ENCODE measurements around the gene ACLY. TPM values are rescaled to one million over a fixed set of nuclear protein-coding genes. Genes with fewer than 3 reads are reported as not detected.

ACLY gene
- total RNA-seq, 2 experiments from 2014 or later = 189 to 192 TPM

DNA sequence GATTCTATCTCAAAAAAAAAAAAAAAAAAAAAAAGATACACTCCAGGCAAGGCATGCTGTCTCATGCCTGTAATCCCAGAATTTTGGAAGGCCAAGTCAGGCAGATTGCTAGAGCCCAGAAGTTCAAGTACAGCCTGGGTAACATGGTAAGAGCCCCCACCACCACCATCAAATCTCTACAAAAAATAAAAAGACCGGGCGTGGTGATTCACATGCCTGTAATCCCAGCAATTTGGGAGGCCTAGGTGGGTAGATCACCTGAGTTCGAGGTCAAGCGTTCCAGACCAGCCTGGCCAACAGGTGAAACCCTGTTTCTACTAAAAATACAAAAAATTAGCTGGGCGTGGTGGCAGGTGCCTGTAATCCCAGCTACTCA lies 1.8 kb upstream of the ACLY start:
- DNase-seq (no peak), ATAC-seq (no peak)
- intact Hi-C loops (cut with DNase I, micrococcal nuclease) = no loop called here
- peaks cover 23% of the 10 kb centered on the region for H3K4me1 Mint-ChIP-seq
- H3K27me3 Mint-ChIP-seq = no peaks in the 10 kb centered on the region
- no peak overlapping the region for H3K27ac Mint-ChIP-seq
- no peak overlapping the region for H3K4me3 Mint-ChIP-seq
- no peaks in the 10 kb centered on the region for H3K9me3 Mint-ChIP-seq (ENCODE audit: low read depth)
- H3K36me3 Mint-ChIP-seq (ENCODE audit: low read depth) = peaks cover 5% of the 10 kb centered on the region
- ChIA-PET POLR2A (no interaction called here), CTCF (interaction anchor here (0.6 to 0.8 kb wide), 3 partner anchors 37 to 225 kb away, joined by 3 read pairs; no protein-coding TSS in a partner anchor)

DNA sequence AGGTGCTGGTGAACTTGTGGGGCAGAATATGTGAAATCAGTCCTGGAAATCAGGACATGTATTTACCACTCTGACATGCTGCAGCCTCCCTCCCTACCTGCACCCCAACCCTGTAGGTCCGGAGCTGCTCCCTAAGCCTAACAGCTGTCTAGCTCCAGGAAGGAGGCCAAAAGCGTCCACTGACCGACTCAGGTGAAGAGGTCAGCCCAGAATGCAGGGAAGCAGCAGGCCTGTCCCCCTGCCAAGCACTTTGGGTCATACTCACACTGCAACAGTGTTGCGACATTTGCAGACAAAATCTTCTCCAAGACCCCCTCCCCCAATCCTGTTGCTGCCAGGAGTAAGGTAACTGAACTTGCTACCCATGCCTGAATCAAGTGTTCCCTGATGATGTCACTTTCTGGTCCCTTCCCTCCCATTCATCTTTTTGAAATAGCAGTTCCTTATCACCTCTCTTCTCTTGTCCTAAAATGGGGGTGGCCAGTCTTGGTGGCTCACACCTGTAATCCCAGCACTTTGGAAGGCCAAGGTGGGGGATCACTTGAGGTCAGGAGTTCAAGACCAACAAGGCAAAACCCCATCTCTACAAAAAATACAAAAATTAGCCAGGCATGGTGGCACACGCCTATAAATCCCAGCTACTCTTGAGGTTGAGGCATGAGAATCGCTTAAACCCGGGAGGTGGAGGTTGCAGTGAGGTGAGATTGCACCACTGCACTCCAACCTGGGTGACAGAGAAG lies 1.3 kb upstream of the ACLY start:
- DNase-seq = peak; percentile 8
- CTCF ChIA-PET = interaction anchor here (0.6 to 3.8 kb wide), 2 partner anchors 9 to 225 kb away, joined by 3 to 25 read pairs; partner anchors contain the start of gene ODAD4
- ATAC-seq = no peak
- POLR2A ChIA-PET = no interaction called here
- Mint-ChIP-seq H3K4me3 (peak overlapping the region; percentile 90), H3K27ac (peak overlapping the region; percentile 52), H3K9me3 (ENCODE audit: low read depth) (no peaks in the 10 kb centered on the region), H3K27me3 (no peaks in the 10 kb centered on the region), H3K36me3 (ENCODE audit: low read depth) (peaks cover 6% of the 10 kb centered on the region), H3K4me1 (peaks cover 26% of the 10 kb centered on the region)
- intact Hi-C loops (cut with DNase I, micrococcal nuclease) = loop anchor here (1.0 to 5.0 kb wide), 11 partner anchors 10 to 1103 kb away; partner anchors contain the start of genes KLHL11 (in 2 of the 2), ODAD4 (in 2 of the 2), CNP (in 1 of the 2) and DHX58 (in 1 of the 2)

DNA sequence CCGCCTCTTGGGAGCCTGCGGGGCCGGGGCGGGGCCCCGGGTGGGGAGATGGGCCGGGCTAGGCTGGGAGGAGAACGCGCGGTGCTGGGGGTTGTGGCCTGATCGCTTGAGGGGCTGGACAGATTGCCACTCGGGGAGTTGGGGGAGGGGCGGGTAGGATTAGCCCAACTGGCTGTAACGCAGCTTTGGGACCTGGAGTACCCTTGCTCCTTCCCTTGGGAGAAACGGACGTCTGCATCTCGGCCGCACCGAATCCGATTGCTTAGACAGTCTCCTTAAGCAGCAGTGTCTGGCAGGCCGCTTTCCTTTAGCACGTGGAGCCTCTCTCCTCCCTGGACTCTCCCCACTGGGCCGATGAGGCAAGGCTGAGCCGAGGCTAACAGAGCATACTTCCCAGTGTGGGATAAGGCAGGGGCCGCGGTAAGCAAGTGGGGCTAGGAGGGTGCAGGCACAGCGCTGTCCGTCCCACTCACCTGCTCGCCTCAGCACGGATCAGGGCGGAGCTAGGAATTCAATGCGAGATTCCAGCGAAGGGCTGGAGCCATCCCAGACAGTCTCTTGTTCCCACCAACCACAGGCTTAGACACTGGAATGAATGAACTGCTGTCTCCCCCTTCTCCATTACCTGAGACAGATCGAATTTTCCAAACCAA lies 540 bp upstream of the ACLY start:
- no peaks in the 10 kb centered on the region for H3K27me3 Mint-ChIP-seq
- H3K4me1 Mint-ChIP-seq = peaks cover 32% of the 10 kb centered on the region
- peak overlapping the region; percentile 63 for H3K27ac Mint-ChIP-seq
- no peaks in the 10 kb centered on the region for H3K9me3 Mint-ChIP-seq (ENCODE audit: low read depth)
- DNase-seq (no peak), ATAC-seq (peak; percentile 8)
- intact Hi-C loops (cut with DNase I, micrococcal nuclease) = loop anchor here (1.0 to 5.0 kb wide), 11 partner anchors 11 to 1102 kb away; partner anchors contain the start of genes KLHL11 (in 2 of the 2), ODAD4 (in 2 of the 2), CNP (in 1 of the 2) and DHX58 (in 1 of the 2)
- H3K36me3 Mint-ChIP-seq (ENCODE audit: low read depth) = peaks cover 6% of the 10 kb centered on the region
- POLR2A ChIA-PET = interaction anchor here (0.9 to 2.3 kb wide), 6 partner anchors 11 to 230 kb away, joined by 3 to 14 read pairs (median 5); partner anchors contain the start of genes CNP, EIF1, NKIRAS2 and ODAD4
- H3K4me3 Mint-ChIP-seq = peak overlapping the region; percentile 90
- CTCF ChIA-PET = interaction anchor here (0.9 to 3.8 kb wide), 3 partner anchors 10 to 761 kb away, joined by 3 to 25 read pairs (median 3); partner anchors contain the start of gene ODAD4

DNA sequence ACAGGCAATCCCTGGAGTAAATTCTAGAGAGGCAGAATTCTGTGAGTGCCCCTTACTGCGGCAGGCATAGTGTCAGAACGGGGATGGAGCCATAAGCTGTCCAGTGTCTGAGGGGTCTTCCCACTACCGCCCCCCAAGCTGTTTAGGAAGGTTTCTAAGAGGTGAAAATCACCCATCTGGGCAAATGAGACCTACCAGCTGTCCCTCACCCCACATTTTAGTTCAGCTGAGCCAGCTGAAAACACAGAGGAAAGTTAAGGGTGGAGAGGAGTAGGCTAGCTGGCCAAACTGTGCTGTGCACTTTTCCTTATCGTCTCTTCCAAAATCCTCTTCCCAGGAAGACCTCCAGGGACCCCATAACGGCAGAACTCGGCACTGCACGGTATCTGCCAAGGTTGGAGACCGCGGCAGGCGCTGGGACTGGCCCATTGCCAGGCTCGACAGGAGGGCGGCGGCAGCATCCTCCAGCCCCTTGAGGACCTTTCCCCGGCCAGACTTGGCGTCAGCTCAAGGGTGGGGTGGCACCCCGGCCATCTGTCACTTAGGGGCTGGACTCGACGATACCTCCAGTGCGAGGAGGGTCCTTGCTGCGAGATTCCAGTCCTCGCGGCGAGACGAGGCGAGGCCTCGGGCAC lies 955 bp downstream of the ACLY start:
- peak overlapping the region; percentile 70 for H3K27ac Mint-ChIP-seq
- no peaks in the 10 kb centered on the region for H3K27me3 Mint-ChIP-seq
- H3K4me1 Mint-ChIP-seq = peaks cover 38% of the 10 kb centered on the region
- H3K36me3 Mint-ChIP-seq (ENCODE audit: low read depth) = peaks cover 10% of the 10 kb centered on the region
- ChIA-PET POLR2A (interaction anchor here (0.6 to 2.3 kb wide), 8 partner anchors 12 to 229 kb away, joined by 3 to 14 read pairs (median 4); partner anchors contain the start of genes CNP, DNAJC7, EIF1 and JUP), CTCF (interaction anchor here (0.7 to 3.8 kb wide), 5 partner anchors 10 to 228 kb away, joined by 3 to 25 read pairs (median 3); partner anchors contain the start of gene ODAD4)
- intact Hi-C loops (cut with DNase I, micrococcal nuclease) = loop anchor here (1.0 to 5.0 kb wide), 4 partner anchors 53 to 1100 kb away; partner anchors contain the start of genes DHX58 (in 1 of the 2) and KLHL11 (in 1 of the 2)
- DNase-seq (peak; percentile 69), ATAC-seq (no peak)
- H3K9me3 Mint-ChIP-seq (ENCODE audit: low read depth) = no peaks in the 10 kb centered on the region
- peak overlapping the region; percentile 90 for H3K4me3 Mint-ChIP-seq

DNA sequence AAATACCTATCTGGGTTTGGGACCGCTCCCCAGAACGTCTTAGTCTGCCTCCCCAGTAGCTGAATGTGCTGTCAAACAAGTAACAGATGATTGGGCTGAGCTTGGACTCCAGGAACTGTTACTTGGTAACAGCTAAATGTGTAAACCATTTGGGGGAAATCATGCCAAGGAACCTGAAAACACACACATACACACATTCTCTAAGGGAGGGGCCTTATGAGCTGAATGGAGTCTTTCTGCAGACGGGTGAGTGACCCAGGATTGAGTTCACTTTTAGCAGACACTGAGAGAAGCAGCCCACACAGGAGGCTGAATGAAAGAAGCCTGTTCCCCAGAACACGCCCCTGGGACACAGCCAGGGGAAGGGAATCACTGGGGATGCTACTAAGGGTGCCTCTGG lies 1.6 kb downstream of the ACLY start:
- no peak for ATAC-seq
- peak overlapping the region; percentile 70 for H3K27ac Mint-ChIP-seq
- no peak for DNase-seq
- no peaks in the 10 kb centered on the region for H3K9me3 Mint-ChIP-seq (ENCODE audit: low read depth)
- ChIA-PET POLR2A (interaction anchor here (1.6 to 2.3 kb wide), 3 partner anchors 13 to 100 kb away, joined by 3 to 14 read pairs (median 7); partner anchors contain the start of genes CNP, DNAJC7 and ODAD4), CTCF (interaction anchor here (3.8 kb wide), 1 partner anchor 12 kb away, joined by 25 read pairs; the partner anchor contains the start of gene ODAD4)
- no peaks in the 10 kb centered on the region for H3K27me3 Mint-ChIP-seq
- peak overlapping the region; percentile 90 for H3K4me3 Mint-ChIP-seq
- H3K36me3 Mint-ChIP-seq (ENCODE audit: low read depth) = peaks cover 16% of the 10 kb centered on the region
- intact Hi-C loops (cut with DNase I, micrococcal nuclease) = loop anchor here in 1 of 2 experiments (5.0 kb wide), 1 partner anchor 1100 kb away; no protein-coding TSS in a partner anchor
- H3K4me1 Mint-ChIP-seq = peaks cover 38% of the 10 kb centered on the region

DNA sequence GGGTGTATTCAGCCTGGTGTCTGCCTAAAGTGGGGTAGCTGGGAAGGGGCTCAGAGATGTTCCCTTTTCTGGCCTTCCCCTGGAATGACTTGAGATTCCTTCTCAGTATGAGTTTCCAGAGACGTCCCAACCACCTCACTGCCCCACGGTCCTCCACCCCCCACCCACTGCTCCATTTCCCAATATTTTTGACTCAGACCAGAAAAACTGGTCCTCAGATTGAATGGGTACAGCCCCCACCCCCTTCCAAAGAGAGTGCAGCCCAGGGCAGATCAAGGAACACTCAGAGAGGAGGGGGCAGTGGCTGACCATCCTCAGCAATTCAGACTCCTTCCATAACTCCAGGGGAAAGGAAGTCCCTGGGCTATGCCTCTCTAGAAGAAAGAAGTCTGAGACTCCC lies 3.2 kb downstream of the ACLY start:
- POLR2A ChIA-PET = no interaction called here
- Mint-ChIP-seq H3K4me1 (peaks cover 38% of the 10 kb centered on the region), H3K4me3 (peak overlapping the region; percentile 33), H3K27me3 (no peaks in the 10 kb centered on the region), H3K27ac (no peak overlapping the region), H3K36me3 (ENCODE audit: low read depth) (peaks cover 30% of the 10 kb centered on the region), H3K9me3 (ENCODE audit: low read depth) (no peaks in the 10 kb centered on the region)
- CTCF ChIA-PET = interaction anchor here (0.6 kb wide), 1 partner anchor 1082 kb away, joined by 3 read pairs; no protein-coding TSS in a partner anchor
- ATAC-seq = no peak
- intact Hi-C loops (cut with DNase I, micrococcal nuclease) = loop anchor here in 1 of 2 experiments (5.0 kb wide), 1 partner anchor 1098 kb away; no protein-coding TSS in a partner anchor
- no peak for DNase-seq

DNA sequence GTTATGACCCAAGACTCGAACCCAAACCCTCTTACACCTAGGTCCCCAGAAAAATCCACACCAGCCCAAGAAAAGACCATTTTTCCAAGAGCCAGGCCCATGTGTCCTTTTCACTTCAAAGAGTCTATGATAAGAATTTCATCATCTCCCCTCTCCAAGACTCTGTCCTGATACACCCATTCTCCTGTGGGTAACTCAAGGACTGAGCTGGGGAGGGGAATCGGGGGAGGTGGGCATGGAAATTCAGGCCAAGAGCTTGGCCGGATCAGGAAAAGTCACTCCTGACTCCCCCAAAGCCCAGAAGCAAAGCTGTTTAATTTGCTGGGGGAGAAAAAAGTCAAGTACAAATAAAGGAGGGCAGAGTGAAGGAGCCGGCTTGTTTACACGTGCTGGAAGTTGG lies 3.7 kb downstream of the ACLY start:
- intact Hi-C loops (cut with DNase I, micrococcal nuclease) = loop anchor here in 1 of 2 experiments (5.0 kb wide), 1 partner anchor 1098 kb away; no protein-coding TSS in a partner anchor
- no peak overlapping the region for H3K27ac Mint-ChIP-seq
- CTCF ChIA-PET = interaction anchor here (0.6 to 1.0 kb wide), 2 partner anchors 21 to 1082 kb away, joined by 3 to 4 read pairs; no protein-coding TSS in a partner anchor

DNA sequence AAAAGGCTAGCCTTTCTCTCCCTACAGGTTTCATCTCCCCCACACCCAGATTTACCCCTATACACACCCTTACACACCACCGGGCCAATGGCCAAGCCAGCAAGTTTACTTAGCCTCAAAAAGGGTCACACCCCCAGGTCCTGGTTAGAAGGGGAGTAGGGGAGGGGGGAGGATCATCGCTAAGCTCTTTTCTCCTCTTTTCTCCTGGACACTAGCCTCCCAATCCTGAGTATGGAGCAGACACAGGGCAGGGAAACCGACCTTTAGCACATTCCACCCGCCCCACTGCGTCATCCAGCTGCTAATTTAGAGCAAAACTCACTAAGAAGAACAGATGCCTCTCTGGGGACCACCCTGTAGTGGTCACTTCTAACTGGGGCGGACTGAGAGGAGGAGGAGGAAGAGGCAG lies 4.4 kb downstream of the ACLY start:
- Mint-ChIP-seq H3K36me3 (ENCODE audit: low read depth) (peaks cover 42% of the 10 kb centered on the region), H3K27me3 (no peaks in the 10 kb centered on the region), H3K9me3 (ENCODE audit: low read depth) (no peaks in the 10 kb centered on the region), H3K27ac (peak overlapping the region; percentile 11), H3K4me3 (no peak overlapping the region), H3K4me1 (peaks cover 34% of the 10 kb centered on the region)
- ATAC-seq (no peak), DNase-seq (no peak)
- CTCF ChIA-PET = interaction anchor here (1.0 kb wide), 1 partner anchor 20 kb away, joined by 4 read pairs; no protein-coding TSS in a partner anchor
- POLR2A ChIA-PET = interaction anchor here (0.6 to 1.6 kb wide), 2 partner anchors 10 to 16 kb away, joined by 3 to 8 read pairs; partner anchors contain the start of gene ODAD4
- intact Hi-C loops (cut with DNase I, micrococcal nuclease) = no loop called here

More for the DNA sequence above, 3.7 kb downstream of the ACLY start:
- DNase-seq (no peak), ATAC-seq (no peak)
- Mint-ChIP-seq H3K9me3 (ENCODE audit: low read depth) (no peaks in the 10 kb centered on the region), H3K4me3 (no peak overlapping the region), H3K36me3 (ENCODE audit: low read depth) (peaks cover 36% of the 10 kb centered on the region), H3K4me1 (peaks cover 36% of the 10 kb centered on the region), H3K27me3 (no peaks in the 10 kb centered on the region)
- POLR2A ChIA-PET = interaction anchor here (1.6 kb wide), 1 partner anchor 15 kb away, joined by 3 read pairs; the partner anchor contains the start of gene ODAD4

DNA sequence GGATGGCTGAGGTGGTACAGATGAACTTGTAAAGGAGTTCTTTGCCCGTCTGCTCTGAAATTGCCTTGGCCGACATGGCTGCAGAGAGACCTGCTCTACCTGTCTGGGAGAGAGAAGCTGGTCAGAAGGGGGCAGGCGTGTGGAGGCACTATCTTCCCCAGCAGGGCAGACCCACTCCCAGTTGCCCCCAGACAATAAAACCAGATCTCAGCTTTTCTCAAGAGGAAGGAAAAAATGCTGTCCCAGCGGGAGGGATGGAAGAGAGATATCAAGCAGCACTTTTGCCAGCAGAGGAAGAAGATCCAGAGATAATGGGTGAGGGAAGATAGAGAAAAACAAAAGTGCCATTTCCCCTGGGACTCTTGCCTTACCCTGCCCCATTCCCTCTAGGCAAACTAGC lies 5.0 kb downstream of the ACLY start:
- Mint-ChIP-seq H3K36me3 (ENCODE audit: low read depth) (peaks cover 45% of the 10 kb centered on the region), H3K9me3 (ENCODE audit: low read depth) (no peaks in the 10 kb centered on the region), H3K4me1 (peaks cover 33% of the 10 kb centered on the region), H3K27me3 (no peaks in the 10 kb centered on the region), H3K4me3 (no peak overlapping the region), H3K27ac (no peak overlapping the region)
- intact Hi-C loops (cut with DNase I, micrococcal nuclease) = no loop called here
- ChIA-PET CTCF (interaction anchor here (1.0 kb wide), 1 partner anchor 20 kb away, joined by 4 read pairs; no protein-coding TSS in a partner anchor), POLR2A (interaction anchor here (0.6 to 1.6 kb wide), 2 partner anchors 10 to 17 kb away, joined by 3 to 8 read pairs; partner anchors contain the start of gene ODAD4)
- DNase-seq = no peak
- no peak for ATAC-seq

DNA sequence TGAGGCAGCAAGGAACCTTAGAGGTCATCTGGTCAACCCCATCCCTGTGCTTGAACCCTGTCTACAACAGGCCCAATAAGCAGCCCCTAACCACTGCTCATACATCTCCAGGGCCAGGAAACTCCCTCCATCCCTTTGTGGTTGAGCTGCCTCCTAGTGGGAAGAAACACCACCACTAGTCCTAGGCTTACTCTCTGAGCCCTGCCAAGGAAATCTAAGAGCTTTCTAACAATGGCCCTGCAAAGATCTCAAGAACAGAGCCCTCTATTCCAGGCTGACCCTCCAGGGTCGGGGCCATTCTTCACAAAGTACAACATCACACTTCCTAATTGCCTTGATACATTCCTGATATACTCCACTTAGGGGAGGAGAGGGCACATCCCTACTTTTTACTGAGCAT lies 5.8 kb downstream of the ACLY start:
- H3K4me3 Mint-ChIP-seq = no peak overlapping the region
- DNase-seq = no peak
- H3K36me3 Mint-ChIP-seq (ENCODE audit: low read depth) = peaks cover 51% of the 10 kb centered on the region
- no peak overlapping the region for H3K27ac Mint-ChIP-seq
- ChIA-PET CTCF (interaction anchor here (0.6 to 1.0 kb wide), 2 partner anchors 49 to 593 kb away, joined by 3 read pairs; no protein-coding TSS in a partner anchor), POLR2A (no interaction called here)
- H3K27me3 Mint-ChIP-seq = no peaks in the 10 kb centered on the region
- intact Hi-C loops (cut with DNase I, micrococcal nuclease) = no loop called here
- ATAC-seq = no peak
- H3K4me1 Mint-ChIP-seq = peaks cover 33% of the 10 kb centered on the region
- H3K9me3 Mint-ChIP-seq (ENCODE audit: low read depth) = no peaks in the 10 kb centered on the region
